ENCODE measurements around the gene SPTBN2.

The SPTBN2 gene

GRCh38 chr11:66638177-66639065 is 90.6 kb downstream of the SPTBN2 start, which contains the start of gene RBM4:
RBM4 (plus strand) TSS chr11:66638703; CDS start chr11:66639712, 1,009 bp downstream.
- peak; percentile 100 for DNase-seq

- no peak for DNase-seq
These were observed 91.3 kb downstream of the SPTBN2 start for GRCh38 chr11:66637557-66638176.

- DNase-seq: no peak
These were observed 92.6 kb downstream of the SPTBN2 start for GRCh38 chr11:66636411-66636810.

Data from fibroblast of skin of back (primary cell).